ENCODE data around the gene STXBP6.

DNA sequence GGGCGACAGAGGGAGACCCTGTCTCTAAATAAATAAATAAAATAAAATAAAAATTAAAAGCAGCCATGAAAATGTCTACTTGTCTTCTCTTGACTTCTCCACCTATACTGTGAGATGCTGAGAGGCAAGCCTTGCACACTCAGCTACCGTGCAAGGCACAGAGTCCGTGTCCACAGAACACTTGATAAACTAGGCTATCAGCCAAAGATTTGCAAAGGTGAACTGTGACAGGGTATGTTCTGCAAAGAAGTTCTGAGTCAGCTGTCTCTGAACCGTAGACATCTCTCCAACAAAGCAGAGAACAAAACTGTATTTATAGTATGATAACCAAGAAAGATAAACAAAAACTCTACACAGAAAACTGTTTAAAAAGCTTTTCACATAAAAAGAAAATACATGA, 35.5 kb downstream of the STXBP6 start:
- TF ChIP-seq, protein P1, sequence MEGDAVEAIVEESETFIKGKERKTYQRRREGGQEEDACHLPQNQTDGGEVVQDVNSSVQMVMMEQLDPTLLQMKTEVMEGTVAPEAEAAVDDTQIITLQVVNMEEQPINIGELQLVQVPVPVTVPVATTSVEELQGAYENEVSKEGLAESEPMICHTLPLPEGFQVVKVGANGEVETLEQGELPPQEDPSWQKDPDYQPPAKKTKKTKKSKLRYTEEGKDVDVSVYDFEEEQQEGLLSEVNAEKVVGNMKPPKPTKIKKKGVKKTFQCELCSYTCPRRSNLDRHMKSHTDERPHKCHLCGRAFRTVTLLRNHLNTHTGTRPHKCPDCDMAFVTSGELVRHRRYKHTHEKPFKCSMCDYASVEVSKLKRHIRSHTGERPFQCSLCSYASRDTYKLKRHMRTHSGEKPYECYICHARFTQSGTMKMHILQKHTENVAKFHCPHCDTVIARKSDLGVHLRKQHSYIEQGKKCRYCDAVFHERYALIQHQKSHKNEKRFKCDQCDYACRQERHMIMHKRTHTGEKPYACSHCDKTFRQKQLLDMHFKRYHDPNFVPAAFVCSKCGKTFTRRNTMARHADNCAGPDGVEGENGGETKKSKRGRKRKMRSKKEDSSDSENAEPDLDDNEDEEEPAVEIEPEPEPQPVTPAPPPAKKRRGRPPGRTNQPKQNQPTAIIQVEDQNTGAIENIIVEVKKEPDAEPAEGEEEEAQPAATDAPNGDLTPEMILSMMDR (conservative IDR thresholded peaks at IDR 0.05): no peak
- no peak for TF ChIP-seq ZFX (IDR thresholded peaks at IDR 0.05)

Data from C4-2B (cell line).